ENCODE data around the gene SGTB. TPM values are rescaled to one million over a fixed set of nuclear protein-coding genes. Genes with fewer than 3 reads are reported as not detected.

Gene SGTB
- total and polyA plus RNA-seq, 5 donors from 2014 or later = 17.5 to 84.3 (median 23.7) TPM

DNA sequence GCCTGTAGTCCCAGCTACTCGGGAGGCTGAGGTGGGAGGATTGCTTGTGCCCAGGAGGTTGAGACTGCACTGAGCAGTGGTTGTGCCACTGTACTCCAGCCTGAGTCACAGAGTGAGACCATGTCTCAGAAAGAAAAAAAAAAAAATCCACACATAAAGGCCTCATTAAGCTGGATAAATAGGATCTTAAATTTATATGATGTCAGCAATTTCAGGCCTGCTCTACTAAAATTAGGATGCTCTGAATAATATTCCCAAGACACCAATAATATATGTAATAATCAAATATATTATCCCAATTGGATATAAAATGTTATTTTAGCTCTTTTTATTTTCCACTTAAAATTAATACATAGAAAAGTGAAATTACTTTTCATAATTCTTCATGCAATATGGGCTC lies 43.7 kb upstream of the SGTB start:
- Mint-ChIP-seq H3K4me3 (no peak overlapping the region), H3K27me3 (no peaks in the 10 kb centered on the region), H3K27ac (peak overlapping the region in 1 of 3 donors; percentile 22), H3K4me1 (peaks cover 5 to 16% (median 8%) of the 10 kb centered on the region in 4 donors), H3K9me3 (peaks cover 0 to 3% (median 0%) of the 10 kb centered on the region in 7 donors), H3K36me3 (peaks cover 12% of the 10 kb centered on the region)
- Histone ChIP-seq H3K27me3 (ENCODE audit: control insufficient read depth, insufficient read depth, low read length) (no peaks in the 10 kb centered on the region), H3K27ac (ENCODE audit: insufficient read depth, low read length, poor library complexity, severe bottlenecking) (no peak overlapping the region), H3K36me3 (ENCODE audit: control insufficient read depth, insufficient read depth, low read length) (no peaks in the 10 kb centered on the region), H3K9me3 (ENCODE audit: control insufficient read depth in 2 of 2, low read length in 2 of 2) (no peaks in the 10 kb centered on the region), H3K4me1 (ENCODE audit: control insufficient read depth, insufficient read depth, low read length, poor library complexity, severe bottlenecking) (no peaks in the 10 kb centered on the region), H3K4me3 (ENCODE audit: low read depth, low read length) (no peak overlapping the region)
- DNase-seq (no peak), ATAC-seq (ENCODE audit: low read depth in 2 of 2) (no peak)

DNA sequence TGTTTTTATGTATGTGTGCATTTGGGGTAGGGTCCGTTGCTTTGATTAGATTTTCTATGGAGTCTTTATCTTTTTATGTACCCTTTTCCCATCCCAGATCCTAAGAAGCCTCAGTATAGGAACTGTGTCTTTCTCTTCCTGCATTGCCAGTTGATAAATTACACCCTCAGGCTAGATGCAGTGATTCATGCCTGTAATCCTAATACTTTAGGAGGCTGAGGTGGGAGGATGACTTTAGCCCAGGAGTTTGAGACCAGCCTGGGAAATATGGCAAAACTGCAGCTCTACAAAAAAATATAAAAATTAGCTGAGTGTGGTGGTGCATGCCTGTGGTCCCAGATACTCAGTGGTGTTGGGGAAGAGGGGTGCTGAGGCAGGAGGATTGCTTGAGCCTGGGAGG lies 40.3 kb upstream of the SGTB start:
- H3K27me3 Mint-ChIP-seq = no peaks in the 10 kb centered on the region
- no peak for ATAC-seq (ENCODE audit: low read depth in 2 of 2)
- Histone ChIP-seq H3K9me3 (ENCODE audit: control insufficient read depth in 2 of 2, low read length in 2 of 2) (no peaks in the 10 kb centered on the region), H3K27me3 (ENCODE audit: control insufficient read depth, insufficient read depth, low read length) (no peaks in the 10 kb centered on the region), H3K27ac (ENCODE audit: insufficient read depth, low read length, poor library complexity, severe bottlenecking) (no peak overlapping the region), H3K4me1 (ENCODE audit: control insufficient read depth, insufficient read depth, low read length, poor library complexity, severe bottlenecking) (no peaks in the 10 kb centered on the region), H3K4me3 (ENCODE audit: low read depth, low read length) (no peak overlapping the region), H3K36me3 (ENCODE audit: control insufficient read depth, insufficient read depth, low read length) (no peaks in the 10 kb centered on the region)
- no peak overlapping the region for H3K27ac Mint-ChIP-seq
- no peaks in the 10 kb centered on the region for H3K9me3 Mint-ChIP-seq
- peaks cover 5% of the 10 kb centered on the region for H3K36me3 Mint-ChIP-seq
- no peak for DNase-seq
- H3K4me3 Mint-ChIP-seq = no peak overlapping the region
- H3K4me1 Mint-ChIP-seq = peaks cover 3 to 16% (median 8%) of the 10 kb centered on the region in 4 donors

DNA sequence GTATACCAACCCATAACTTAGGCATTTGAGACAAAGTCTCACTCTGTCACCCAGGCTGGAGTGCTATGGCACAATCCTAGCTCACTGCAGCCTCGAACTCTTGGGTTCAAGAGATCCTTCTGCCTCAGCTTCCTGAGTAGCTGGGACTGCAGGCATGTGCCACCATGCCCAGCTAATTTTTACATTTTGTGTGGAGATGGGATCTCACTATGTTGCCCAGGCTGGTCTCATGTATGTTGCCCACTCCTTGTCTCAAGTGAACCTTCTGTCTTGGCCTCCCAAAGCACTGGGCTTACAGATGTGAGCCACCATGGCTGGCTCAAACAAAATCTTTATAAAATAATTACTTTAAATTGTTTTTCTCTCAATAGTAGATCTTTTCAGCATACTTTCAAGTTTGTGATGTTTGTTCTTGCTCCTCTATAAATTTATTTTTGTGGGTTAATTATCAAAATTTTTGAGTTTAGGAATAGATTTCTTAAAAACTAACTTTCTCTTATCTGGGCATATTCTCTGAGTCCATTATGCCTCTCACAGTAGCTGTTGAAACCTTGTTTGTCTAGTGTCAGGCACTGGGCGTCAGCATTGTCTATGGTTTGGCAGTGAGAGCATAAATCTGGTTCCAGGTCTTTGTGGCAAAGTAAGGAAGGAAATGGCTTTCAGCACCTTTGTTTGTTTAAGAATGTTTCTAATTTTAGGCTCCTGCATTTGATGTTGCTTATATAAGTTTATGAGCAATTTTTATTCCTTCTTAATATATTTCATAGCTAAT lies 38.8 kb upstream of the SGTB start:
- Histone ChIP-seq H3K36me3 (ENCODE audit: control insufficient read depth, insufficient read depth, low read length) (no peaks in the 10 kb centered on the region), H3K27me3 (ENCODE audit: control insufficient read depth, insufficient read depth, low read length) (no peaks in the 10 kb centered on the region), H3K9me3 (ENCODE audit: control insufficient read depth in 2 of 2, low read length in 2 of 2) (no peaks in the 10 kb centered on the region), H3K4me1 (ENCODE audit: control insufficient read depth, insufficient read depth, low read length, poor library complexity, severe bottlenecking) (no peaks in the 10 kb centered on the region), H3K4me3 (ENCODE audit: low read depth, low read length) (no peak overlapping the region), H3K27ac (ENCODE audit: insufficient read depth, low read length, poor library complexity, severe bottlenecking) (no peak overlapping the region)
- Mint-ChIP-seq H3K9me3 (no peaks in the 10 kb centered on the region), H3K27ac (peak overlapping the region in 1 of 3 donors; percentile 49), H3K4me1 (peaks cover 3 to 12% (median 6%) of the 10 kb centered on the region in 4 donors), H3K4me3 (no peak overlapping the region), H3K27me3 (no peaks in the 10 kb centered on the region), H3K36me3 (no peaks in the 10 kb centered on the region)
- DNase-seq = peak; percentile 13 to 75 (median 66)
- peak; percentile 83 to 87 for ATAC-seq (ENCODE audit: low read depth in 2 of 2)

DNA sequence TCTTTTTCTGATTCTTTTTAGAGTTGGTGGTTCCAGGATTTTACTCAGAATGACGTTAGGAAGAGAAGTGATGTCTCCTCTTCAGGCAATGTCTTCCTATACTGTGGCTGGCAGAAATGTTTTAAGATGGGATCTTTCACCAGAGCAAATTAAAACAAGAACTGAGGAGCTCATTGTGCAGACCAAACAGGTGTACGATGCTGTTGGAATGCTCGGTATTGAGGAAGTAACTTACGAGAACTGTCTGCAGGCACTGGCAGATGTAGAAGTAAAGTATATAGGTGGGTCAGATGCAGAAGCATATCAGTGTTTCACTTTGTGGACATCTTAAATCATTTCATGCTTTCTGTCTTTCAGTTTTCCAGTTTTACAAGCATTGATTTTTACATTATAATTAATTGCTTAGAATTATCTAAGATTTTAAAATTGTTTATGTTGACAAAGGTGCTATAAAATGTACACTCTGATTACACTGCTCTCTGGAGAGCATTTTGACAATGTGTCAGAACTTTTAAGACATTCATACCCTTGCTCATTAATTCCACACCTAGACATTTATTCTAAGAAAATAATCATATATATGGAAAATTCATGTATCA lies 36.7 kb upstream of the SGTB start:
- H3K4me3 ChIP-seq (ENCODE audit: low read depth, low read length) = no peak overlapping the region
- H3K27ac Mint-ChIP-seq = no peak overlapping the region
- no peaks in the 10 kb centered on the region for H3K9me3 ChIP-seq (ENCODE audit: control insufficient read depth in 2 of 2, low read length in 2 of 2)
- H3K9me3 Mint-ChIP-seq = no peaks in the 10 kb centered on the region
- no peaks in the 10 kb centered on the region for H3K36me3 Mint-ChIP-seq
- no peak overlapping the region for H3K4me3 Mint-ChIP-seq
- H3K27me3 ChIP-seq (ENCODE audit: control insufficient read depth, insufficient read depth, low read length) = no peaks in the 10 kb centered on the region
- ATAC-seq (ENCODE audit: low read depth in 2 of 2) (no peak), DNase-seq (no peak)
- no peaks in the 10 kb centered on the region for H3K36me3 ChIP-seq (ENCODE audit: control insufficient read depth, insufficient read depth, low read length)
- no peaks in the 10 kb centered on the region for H3K27me3 Mint-ChIP-seq
- H3K4me1 Mint-ChIP-seq = peaks cover 3 to 12% (median 6%) of the 10 kb centered on the region in 4 donors
- H3K4me1 ChIP-seq (ENCODE audit: control insufficient read depth, insufficient read depth, low read length, poor library complexity, severe bottlenecking) = no peaks in the 10 kb centered on the region
- no peak overlapping the region for H3K27ac ChIP-seq (ENCODE audit: insufficient read depth, low read length, poor library complexity, severe bottlenecking)

DNA sequence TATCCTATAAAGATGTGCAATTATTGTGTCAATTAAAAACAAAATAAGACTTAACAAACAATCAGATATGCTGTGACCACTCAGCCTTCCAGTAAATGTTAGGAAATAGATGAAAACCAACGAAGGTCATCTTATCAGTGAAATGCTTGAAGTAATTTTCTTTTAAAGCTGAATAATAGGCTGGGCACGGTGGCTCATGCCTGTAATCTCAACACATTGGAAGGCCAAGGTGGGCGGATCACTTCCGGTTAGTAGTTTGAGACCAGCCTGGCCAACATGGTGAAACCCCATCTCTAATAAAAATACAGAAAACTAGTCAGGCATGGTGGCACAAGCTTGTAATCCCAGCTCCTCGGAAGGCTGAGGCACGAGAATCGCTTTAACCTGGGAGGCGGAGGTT lies 31.3 kb upstream of the SGTB start:
- H3K27me3 Mint-ChIP-seq = no peaks in the 10 kb centered on the region
- H3K36me3 Mint-ChIP-seq = no peaks in the 10 kb centered on the region
- H3K9me3 Mint-ChIP-seq = peaks cover 0 to 2% (median 0%) of the 10 kb centered on the region in 7 donors
- H3K4me1 Mint-ChIP-seq = no peaks in the 10 kb centered on the region
- no peak for ATAC-seq (ENCODE audit: low read depth in 2 of 2)
- Histone ChIP-seq H3K4me3 (ENCODE audit: low read depth, low read length) (no peak overlapping the region), H3K9me3 (ENCODE audit: control insufficient read depth in 2 of 2, low read length in 2 of 2) (no peaks in the 10 kb centered on the region), H3K4me1 (ENCODE audit: control insufficient read depth, insufficient read depth, low read length, poor library complexity, severe bottlenecking) (no peaks in the 10 kb centered on the region), H3K27me3 (ENCODE audit: control insufficient read depth, insufficient read depth, low read length) (no peaks in the 10 kb centered on the region), H3K36me3 (ENCODE audit: control insufficient read depth, insufficient read depth, low read length) (no peaks in the 10 kb centered on the region), H3K27ac (ENCODE audit: insufficient read depth, low read length, poor library complexity, severe bottlenecking) (no peak overlapping the region)
- no peak overlapping the region for H3K4me3 Mint-ChIP-seq
- no peak for DNase-seq
- H3K27ac Mint-ChIP-seq = no peak overlapping the region

DNA sequence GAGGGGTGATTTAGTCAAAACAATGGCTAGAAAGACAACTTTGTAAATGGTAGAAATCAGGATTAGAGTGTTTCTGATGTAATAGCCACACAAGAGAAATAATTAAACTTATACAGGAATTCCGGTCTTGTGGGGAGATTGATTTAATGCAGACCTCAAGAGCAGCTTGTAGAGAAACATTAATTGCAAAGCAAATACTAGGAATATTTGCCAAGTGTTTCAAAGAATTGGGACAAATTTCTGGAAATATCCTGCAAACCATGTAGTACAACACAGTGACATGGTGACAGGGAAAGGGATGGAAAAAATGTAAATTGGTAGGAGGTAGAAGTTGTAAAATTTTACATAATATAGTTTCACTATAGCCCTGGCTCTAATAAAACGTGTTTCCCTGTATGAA lies 29.0 kb upstream of the SGTB start:
- H3K4me1 ChIP-seq (ENCODE audit: control insufficient read depth, insufficient read depth, low read length, poor library complexity, severe bottlenecking) = no peaks in the 10 kb centered on the region
- no peaks in the 10 kb centered on the region for H3K36me3 ChIP-seq (ENCODE audit: control insufficient read depth, insufficient read depth, low read length)
- no peak overlapping the region for H3K4me3 ChIP-seq (ENCODE audit: low read depth, low read length)
- H3K27ac ChIP-seq (ENCODE audit: insufficient read depth, low read length, poor library complexity, severe bottlenecking) = no peak overlapping the region
- H3K27me3 Mint-ChIP-seq = no peaks in the 10 kb centered on the region
- peaks cover 4% of the 10 kb centered on the region for H3K36me3 Mint-ChIP-seq
- H3K27ac Mint-ChIP-seq = no peak overlapping the region
- H3K4me1 Mint-ChIP-seq = peaks cover 0 to 4% (median 0%) of the 10 kb centered on the region in 4 donors
- DNase-seq = no peak
- H3K4me3 Mint-ChIP-seq = no peak overlapping the region
- H3K9me3 Mint-ChIP-seq = peaks cover 0 to 2% (median 0%) of the 10 kb centered on the region in 7 donors
- H3K27me3 ChIP-seq (ENCODE audit: control insufficient read depth, insufficient read depth, low read length) = no peaks in the 10 kb centered on the region
- no peak for ATAC-seq (ENCODE audit: low read depth in 2 of 2)
- H3K9me3 ChIP-seq (ENCODE audit: control insufficient read depth in 2 of 2, low read length in 2 of 2) = no peaks in the 10 kb centered on the region

DNA sequence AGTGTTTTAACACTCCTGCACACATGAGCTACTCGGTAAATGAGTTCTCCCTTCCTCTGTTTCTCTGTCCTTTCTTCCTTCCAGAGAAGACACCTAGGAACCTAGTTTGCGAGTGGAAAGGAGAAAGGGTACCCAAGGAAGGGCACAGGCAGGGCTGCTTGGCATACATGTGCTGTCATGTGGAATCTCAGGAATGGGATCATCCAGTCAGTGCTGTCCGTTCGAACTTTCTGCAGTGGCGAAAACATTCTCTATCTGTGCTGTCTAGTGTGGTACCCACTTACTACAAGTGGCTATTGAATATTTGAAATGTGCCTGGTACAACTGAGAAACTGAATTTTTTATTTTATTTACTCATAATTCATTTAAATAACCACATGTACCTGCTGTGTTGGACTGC lies 28.0 kb upstream of the SGTB start:
- H3K36me3 Mint-ChIP-seq = peaks cover 4% of the 10 kb centered on the region
- H3K4me3 ChIP-seq (ENCODE audit: low read depth, low read length) = no peak overlapping the region
- H3K36me3 ChIP-seq (ENCODE audit: control insufficient read depth, insufficient read depth, low read length) = no peaks in the 10 kb centered on the region
- ATAC-seq (ENCODE audit: low read depth in 2 of 2) (no peak), DNase-seq (no peak)
- peaks cover 0 to 6% (median 0%) of the 10 kb centered on the region in 4 donors for H3K4me1 Mint-ChIP-seq
- H3K9me3 ChIP-seq (ENCODE audit: control insufficient read depth in 2 of 2, low read length in 2 of 2) = no peaks in the 10 kb centered on the region
- H3K4me1 ChIP-seq (ENCODE audit: control insufficient read depth, insufficient read depth, low read length, poor library complexity, severe bottlenecking) = no peaks in the 10 kb centered on the region
- peaks cover 0 to 2% (median 0%) of the 10 kb centered on the region in 7 donors for H3K9me3 Mint-ChIP-seq
- H3K27me3 Mint-ChIP-seq = no peaks in the 10 kb centered on the region
- no peaks in the 10 kb centered on the region for H3K27me3 ChIP-seq (ENCODE audit: control insufficient read depth, insufficient read depth, low read length)
- H3K4me3 Mint-ChIP-seq = no peak overlapping the region
- H3K27ac Mint-ChIP-seq = no peak overlapping the region
- H3K27ac ChIP-seq (ENCODE audit: insufficient read depth, low read length, poor library complexity, severe bottlenecking) = no peak overlapping the region

Data from CD4-positive, CD25-positive, alpha-beta regulatory T cell (primary cell).